Measurements from ENCODE around the gene CIRBP. TPM values are rescaled to one million over a fixed set of nuclear protein-coding genes. Genes with fewer than 3 reads are reported as not detected.

Gene CIRBP
- total and polyA plus RNA-seq, 2 of the 13 experiments (the other 11 are each of a cell fraction or from before 2014, with no cell fraction given), result 133 to 140 TPM

DNA sequence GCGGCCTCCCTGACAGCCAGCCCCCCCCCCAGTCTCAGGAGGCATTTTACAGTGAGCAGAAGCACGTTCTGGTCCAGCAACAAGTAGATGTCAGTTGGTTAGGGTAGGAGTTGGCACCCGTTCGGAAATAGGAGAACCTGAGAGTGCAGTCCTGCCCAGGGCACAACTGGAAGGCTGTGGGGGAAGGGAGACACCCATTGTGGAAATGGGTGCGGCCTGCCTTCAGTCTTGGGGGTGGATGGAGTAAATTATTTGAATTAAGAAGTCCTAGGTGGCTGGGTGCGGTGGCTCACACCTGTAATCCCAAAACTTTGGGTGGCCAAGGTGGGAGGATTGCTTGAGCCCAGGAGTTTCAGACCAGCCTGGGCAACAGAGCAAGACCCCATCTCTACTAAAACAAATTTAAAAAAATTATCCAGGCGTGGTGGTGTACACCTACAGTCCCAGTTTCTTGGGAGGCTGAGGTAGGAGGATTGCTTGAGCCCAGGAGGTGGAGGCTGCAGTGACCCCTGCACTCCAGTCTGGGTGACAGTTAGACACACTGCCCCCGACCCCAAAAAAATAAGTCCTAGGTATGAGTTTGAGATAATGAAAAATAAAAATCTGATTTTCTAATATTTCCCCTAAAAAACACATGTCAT, 1.2 kb downstream of the CIRBP start (continued):
- TF ChIP-seq, protein P1, sequence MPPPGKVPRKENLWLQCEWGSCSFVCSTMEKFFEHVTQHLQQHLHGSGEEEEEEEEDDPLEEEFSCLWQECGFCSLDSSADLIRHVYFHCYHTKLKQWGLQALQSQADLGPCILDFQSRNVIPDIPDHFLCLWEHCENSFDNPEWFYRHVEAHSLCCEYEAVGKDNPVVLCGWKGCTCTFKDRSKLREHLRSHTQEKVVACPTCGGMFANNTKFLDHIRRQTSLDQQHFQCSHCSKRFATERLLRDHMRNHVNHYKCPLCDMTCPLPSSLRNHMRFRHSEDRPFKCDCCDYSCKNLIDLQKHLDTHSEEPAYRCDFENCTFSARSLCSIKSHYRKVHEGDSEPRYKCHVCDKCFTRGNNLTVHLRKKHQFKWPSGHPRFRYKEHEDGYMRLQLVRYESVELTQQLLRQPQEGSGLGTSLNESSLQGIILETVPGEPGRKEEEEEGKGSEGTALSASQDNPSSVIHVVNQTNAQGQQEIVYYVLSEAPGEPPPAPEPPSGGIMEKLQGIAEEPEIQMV (CRISPR knock-in tag; IDR thresholded peaks at IDR 0.05; ENCODE audit: low read depth), result 0 out of 2 replicates have a peak, but pooled peaks have one; percentile 6
- TF ChIP-seq MAFK (conservative IDR thresholded peaks at IDR 0.05 in 1 of 2, IDR thresholded peaks at IDR 0.05 in 1 of 2; ENCODE audit: low read length in 2 of 2) (no peak), ZNF121 (CRISPR knock-in tag; IDR thresholded peaks at IDR 0.05) (peak; percentile 81; the same call in 1 of the 2 replicates), ZNF253 (CRISPR knock-in tag; IDR thresholded peaks at IDR 0.05; ENCODE audit: borderline replicate concordance) (0 out of 2 replicates have a peak, but pooled peaks have one; percentile 55)
- TF ChIP-seq, protein P2, sequence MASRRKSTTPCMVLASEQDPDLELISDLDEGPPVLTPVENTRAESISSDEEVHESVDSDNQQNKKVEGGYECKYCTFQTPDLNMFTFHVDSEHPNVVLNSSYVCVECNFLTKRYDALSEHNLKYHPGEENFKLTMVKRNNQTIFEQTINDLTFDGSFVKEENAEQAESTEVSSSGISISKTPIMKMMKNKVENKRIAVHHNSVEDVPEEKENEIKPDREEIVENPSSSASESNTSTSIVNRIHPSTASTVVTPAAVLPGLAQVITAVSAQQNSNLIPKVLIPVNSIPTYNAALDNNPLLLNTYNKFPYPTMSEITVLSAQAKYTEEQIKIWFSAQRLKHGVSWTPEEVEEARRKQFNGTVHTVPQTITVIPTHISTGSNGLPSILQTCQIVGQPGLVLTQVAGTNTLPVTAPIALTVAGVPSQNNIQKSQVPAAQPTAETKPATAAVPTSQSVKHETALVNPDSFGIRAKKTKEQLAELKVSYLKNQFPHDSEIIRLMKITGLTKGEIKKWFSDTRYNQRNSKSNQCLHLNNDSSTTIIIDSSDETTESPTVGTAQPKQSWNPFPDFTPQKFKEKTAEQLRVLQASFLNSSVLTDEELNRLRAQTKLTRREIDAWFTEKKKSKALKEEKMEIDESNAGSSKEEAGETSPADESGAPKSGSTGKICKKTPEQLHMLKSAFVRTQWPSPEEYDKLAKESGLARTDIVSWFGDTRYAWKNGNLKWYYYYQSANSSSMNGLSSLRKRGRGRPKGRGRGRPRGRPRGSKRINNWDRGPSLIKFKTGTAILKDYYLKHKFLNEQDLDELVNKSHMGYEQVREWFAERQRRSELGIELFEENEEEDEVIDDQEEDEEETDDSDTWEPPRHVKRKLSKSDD (CRISPR knock-in tag; IDR thresholded peaks at IDR 0.05; ENCODE audit: low read depth), result 0 out of 2 replicates have a peak, but pooled peaks have one; percentile 10
- TF ChIP-seq, protein P3, sequence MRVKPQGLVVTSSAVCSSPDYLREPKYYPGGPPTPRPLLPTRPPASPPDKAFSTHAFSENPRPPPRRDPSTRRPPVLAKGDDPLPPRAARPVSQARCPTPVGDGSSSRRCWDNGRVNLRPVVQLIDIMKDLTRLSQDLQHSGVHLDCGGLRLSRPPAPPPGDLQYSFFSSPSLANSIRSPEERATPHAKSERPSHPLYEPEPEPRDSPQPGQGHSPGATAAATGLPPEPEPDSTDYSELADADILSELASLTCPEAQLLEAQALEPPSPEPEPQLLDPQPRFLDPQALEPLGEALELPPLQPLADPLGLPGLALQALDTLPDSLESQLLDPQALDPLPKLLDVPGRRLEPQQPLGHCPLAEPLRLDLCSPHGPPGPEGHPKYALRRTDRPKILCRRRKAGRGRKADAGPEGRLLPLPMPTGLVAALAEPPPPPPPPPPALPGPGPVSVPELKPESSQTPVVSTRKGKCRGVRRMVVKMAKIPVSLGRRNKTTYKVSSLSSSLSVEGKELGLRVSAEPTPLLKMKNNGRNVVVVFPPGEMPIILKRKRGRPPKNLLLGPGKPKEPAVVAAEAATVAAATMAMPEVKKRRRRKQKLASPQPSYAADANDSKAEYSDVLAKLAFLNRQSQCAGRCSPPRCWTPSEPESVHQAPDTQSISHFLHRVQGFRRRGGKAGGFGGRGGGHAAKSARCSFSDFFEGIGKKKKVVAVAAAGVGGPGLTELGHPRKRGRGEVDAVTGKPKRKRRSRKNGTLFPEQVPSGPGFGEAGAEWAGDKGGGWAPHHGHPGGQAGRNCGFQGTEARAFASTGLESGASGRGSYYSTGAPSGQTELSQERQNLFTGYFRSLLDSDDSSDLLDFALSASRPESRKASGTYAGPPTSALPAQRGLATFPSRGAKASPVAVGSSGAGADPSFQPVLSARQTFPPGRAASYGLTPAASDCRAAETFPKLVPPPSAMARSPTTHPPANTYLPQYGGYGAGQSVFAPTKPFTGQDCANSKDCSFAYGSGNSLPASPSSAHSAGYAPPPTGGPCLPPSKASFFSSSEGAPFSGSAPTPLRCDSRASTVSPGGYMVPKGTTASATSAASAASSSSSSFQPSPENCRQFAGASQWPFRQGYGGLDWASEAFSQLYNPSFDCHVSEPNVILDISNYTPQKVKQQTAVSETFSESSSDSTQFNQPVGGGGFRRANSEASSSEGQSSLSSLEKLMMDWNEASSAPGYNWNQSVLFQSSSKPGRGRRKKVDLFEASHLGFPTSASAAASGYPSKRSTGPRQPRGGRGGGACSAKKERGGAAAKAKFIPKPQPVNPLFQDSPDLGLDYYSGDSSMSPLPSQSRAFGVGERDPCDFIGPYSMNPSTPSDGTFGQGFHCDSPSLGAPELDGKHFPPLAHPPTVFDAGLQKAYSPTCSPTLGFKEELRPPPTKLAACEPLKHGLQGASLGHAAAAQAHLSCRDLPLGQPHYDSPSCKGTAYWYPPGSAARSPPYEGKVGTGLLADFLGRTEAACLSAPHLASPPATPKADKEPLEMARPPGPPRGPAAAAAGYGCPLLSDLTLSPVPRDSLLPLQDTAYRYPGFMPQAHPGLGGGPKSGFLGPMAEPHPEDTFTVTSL (CRISPR knock-in tag; IDR thresholded peaks at IDR 0.05; ENCODE audit: borderline replicate concordance), result no peak
- TF ChIP-seq, protein P4, sequence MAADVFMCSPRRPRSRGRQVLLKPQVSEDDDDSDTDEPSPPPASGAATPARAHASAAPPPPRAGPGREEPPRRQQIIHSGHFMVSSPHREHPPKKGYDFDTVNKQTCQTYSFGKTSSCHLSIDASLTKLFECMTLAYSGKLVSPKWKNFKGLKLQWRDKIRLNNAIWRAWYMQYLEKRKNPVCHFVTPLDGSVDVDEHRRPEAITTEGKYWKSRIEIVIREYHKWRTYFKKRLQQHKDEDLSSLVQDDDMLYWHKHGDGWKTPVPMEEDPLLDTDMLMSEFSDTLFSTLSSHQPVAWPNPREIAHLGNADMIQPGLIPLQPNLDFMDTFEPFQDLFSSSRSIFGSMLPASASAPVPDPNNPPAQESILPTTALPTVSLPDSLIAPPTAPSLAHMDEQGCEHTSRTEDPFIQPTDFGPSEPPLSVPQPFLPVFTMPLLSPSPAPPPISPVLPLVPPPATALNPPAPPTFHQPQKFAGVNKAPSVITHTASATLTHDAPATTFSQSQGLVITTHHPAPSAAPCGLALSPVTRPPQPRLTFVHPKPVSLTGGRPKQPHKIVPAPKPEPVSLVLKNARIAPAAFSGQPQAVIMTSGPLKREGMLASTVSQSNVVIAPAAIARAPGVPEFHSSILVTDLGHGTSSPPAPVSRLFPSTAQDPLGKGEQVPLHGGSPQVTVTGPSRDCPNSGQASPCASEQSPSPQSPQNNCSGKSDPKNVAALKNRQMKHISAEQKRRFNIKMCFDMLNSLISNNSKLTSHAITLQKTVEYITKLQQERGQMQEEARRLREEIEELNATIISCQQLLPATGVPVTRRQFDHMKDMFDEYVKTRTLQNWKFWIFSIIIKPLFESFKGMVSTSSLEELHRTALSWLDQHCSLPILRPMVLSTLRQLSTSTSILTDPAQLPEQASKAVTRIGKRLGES (CRISPR knock-in tag; IDR thresholded peaks at IDR 0.05; ENCODE audit: borderline replicate concordance), result no peak

Measured in HepG2 (cell line).